GM19193 (cell line): ENCODE results near the gene MAP3K8.

Experiments
- POLR2A ChIP-seq: IDR thresholded peaks from 4 replicates; pipeline ENCODE4 v1.6.1; 2011; ENCODE audit not compliant: insufficient read depth, insufficient read length; ENCODE audit errors: extremely low read depth

Gene MAP3K8

GRCh38 chr10:30413996-30414576 is 19.9 kb upstream of the MAP3K8 start:
- no peak for TF ChIP-seq POLR2A

- TF ChIP-seq POLR2A: no peak
Measured at GRCh38 chr10:30415593-30415992, 18.4 kb upstream of the MAP3K8 start.

GRCh38 chr10:30417301-30417700 is 16.7 kb upstream of the MAP3K8 start:
- no peak for TF ChIP-seq POLR2A

GRCh38 chr10:30420266-30420665 is 13.7 kb upstream of the MAP3K8 start:
- TF ChIP-seq POLR2A: no peak

GRCh38 chr10:30420766-30421165 is 13.2 kb upstream of the MAP3K8 start:
- no peak for TF ChIP-seq POLR2A

- TF ChIP-seq POLR2A: no peak
Measured at GRCh38 chr10:30422151-30422695, 11.8 kb upstream of the MAP3K8 start.

GRCh38 chr10:30422981-30423654 is 10.9 kb upstream of the MAP3K8 start:
- TF ChIP-seq POLR2A: no peak

GRCh38 chr10:30425336-30426075 is 8.5 kb upstream of the MAP3K8 start:
- TF ChIP-seq POLR2A: no peak

- no peak for TF ChIP-seq POLR2A
Measured at GRCh38 chr10:30430544-30431298, 3.3 kb upstream of the MAP3K8 start.

- TF ChIP-seq POLR2A: no peak
Measured at GRCh38 chr10:30431435-30431911, 2.5 kb upstream of the MAP3K8 start.

GRCh38 chr10:30432622-30433305 is 1.2 kb upstream of the MAP3K8 start:
- no peak for TF ChIP-seq POLR2A

GRCh38 chr10:30433306-30433729 is 666 bp upstream of the MAP3K8 start:
- peak; percentile 12 for TF ChIP-seq POLR2A

GRCh38 chr10:30434273-30435072 is 489 bp downstream of the MAP3K8 start:
- TF ChIP-seq POLR2A: peak; percentile 63
